Testis (tissue), 3 donors: Measurements from ENCODE around the gene CD164. TPM values are rescaled to one million over a fixed set of nuclear protein-coding genes. Genes with fewer than 3 reads are reported as not detected.

Source experiments
- DNase-seq: peaks from one replicate; pipeline ENCODE4 v3.0.0-alpha.2; 2019
- H3K27ac ChIP-seq, 2 donors: fragments of 200-600 bp; sonication (generic); one replicate each; pipeline ENCODE4 v1.5.1; 2019
- H3K27me3 ChIP-seq: fragments of 200-600 bp; sonication (generic); one replicate; pipeline ENCODE4 v1.5.1; 2019
- H3K36me3 ChIP-seq: fragments of 200-600 bp; sonication (generic); one replicate; pipeline ENCODE4 v1.5.1; 2017; ENCODE audit warnings: low read depth; ENCODE audit errors: missing control alignments
- H3K4me1 ChIP-seq: fragments of 200-600 bp; sonication (generic); one replicate; pipeline ENCODE4 v1.5.1; 2019
- H3K4me3 ChIP-seq, 2 donors: fragments of 200-600 bp; sonication (generic); one replicate each; pipeline ENCODE4 v1.5.1; 2017 to 2019
- H3K9me3 ChIP-seq: fragments of 200-600 bp; sonication (generic); one replicate; pipeline ENCODE4 v1.5.1; 2017
- CTCF ChIP-seq, 3 experiments: fragments of 450-650 bp in 2 of 3; fragments of 200-600 bp in 1 of 3; sonication (generic) in 1 of 3; IDR thresholded peaks; one replicate each; pipeline ENCODE4 v1.5.1; 2016 to 2019; ENCODE audit warnings: antibody characterized with exemption in 3 of 3, mild to moderate bottlenecking in 2 of 3, moderate library complexity in 1 of 3
- POLR2A ChIP-seq: fragments of 450-650 bp; IDR thresholded peaks from one replicate; pipeline ENCODE4 v1.6.1; 2017; ENCODE audit warnings: antibody characterized with exemption, mild to moderate bottlenecking, moderate library complexity
- WGBS, 2 donors: methylation state at CpG; one replicate each; pipeline ENCODE4 v1.1.5; 2018; 5-methylcytosine and 5-hydroxymethylcytosine counted together
- intact Hi-C: fragments of 100-400 bp; cut with DNase I; formaldehyde crosslinking; loops from one replicate; pipeline ENCODE4 v1.15.1; 2023; ENCODE audit warnings: low total_unique reads
- polyA plus RNA-seq: library from polyadenylated mRNA; stranded (reverse); fragments of 350-450 nt; fragmentation: Illumina TruSeq; extraction: RNeasy Lipid Tissue Mini Kit (QIAGEN cat#74804); gene quantifications from one replicate; pipeline ENCODE4 v1.2.3, GENCODE V29; 2014; ENCODE audit warnings: low read depth, low replicate concordance; ENCODE audit not compliant: insufficient read depth
- total RNA-seq, 2 donors: library from RNA; depleted of rRNA; stranded (reverse); fragments of >200 nt; gene quantifications; one replicate each; pipeline ENCODE4 v1.2.3, GENCODE V29; 2016

CD164 gene
- total and polyA plus RNA-seq, 3 donors from 2014 or later: 209 to 232 (median 219) TPM

GRCh38 chr6:109373762-109374161, 8.5 kb downstream of the CD164 start:
- Histone ChIP-seq H3K27me3 (no peaks in the 10 kb centered on the region), H3K4me1 (peaks cover 20% of the 10 kb centered on the region), H3K36me3 (no peaks in the 10 kb centered on the region)

GRCh38 chr6:109373331-109373730, 8.9 kb downstream of the CD164 start:
- no peaks in the 10 kb centered on the region for H3K9me3 ChIP-seq
- TF ChIP-seq CTCF (IDR thresholded peaks at IDR 0.05) (no peak), POLR2A (no peak)
- peaks cover 20% of the 10 kb centered on the region for H3K4me1 ChIP-seq
- 87 to 89% methylated on average over 4 of the region's 4 CpGs for WGBS, 2 donors
- intact Hi-C loops: no loop called here
- no peak for DNase-seq
- no peaks in the 10 kb centered on the region for H3K27me3 ChIP-seq
- H3K27ac ChIP-seq: no peak overlapping the region
- no peak overlapping the region for H3K4me3 ChIP-seq
- H3K36me3 ChIP-seq: no peaks in the 10 kb centered on the region

More at GRCh38 chr6:109373762-109374161, 8.5 kb downstream of the CD164 start:
- no peak for DNase-seq
- WGBS, 2 donors: 91 to 98% methylated on average over 4 of the region's 4 CpGs
- TF ChIP-seq POLR2A (no peak), CTCF (IDR thresholded peaks at IDR 0.05) (no peak)
- H3K4me3 ChIP-seq: no peak overlapping the region
- H3K27ac ChIP-seq: no peak overlapping the region
- H3K9me3 ChIP-seq: no peaks in the 10 kb centered on the region
- intact Hi-C loops: no loop called here

- no peak for DNase-seq
- TF ChIP-seq CTCF (IDR thresholded peaks at IDR 0.05) (no peak), POLR2A (no peak)
- WGBS, 2 donors: 66 to 75% methylated on average over 2 of the region's 2 CpGs
These were observed 10.1 kb downstream of the CD164 start for GRCh38 chr6:109372130-109372529.

GRCh38 chr6:109370792-109371191, 11.5 kb downstream of the CD164 start:
- Histone ChIP-seq H3K27ac (no peak overlapping the region), H3K9me3 (no peaks in the 10 kb centered on the region), H3K4me3 (no peak overlapping the region), H3K4me1 (peaks cover 20% of the 10 kb centered on the region), H3K36me3 (no peaks in the 10 kb centered on the region), H3K27me3 (no peaks in the 10 kb centered on the region)
- no peak for TF ChIP-seq POLR2A
- no peak for TF ChIP-seq CTCF (IDR thresholded peaks at IDR 0.05)
- no peak for DNase-seq
- WGBS, 2 donors: 46 to 62% methylated on average over 3 of the region's 3 CpGs
- intact Hi-C loops: no loop called here

More at GRCh38 chr6:109372130-109372529, 10.1 kb downstream of the CD164 start:
- Histone ChIP-seq H3K27ac (peak overlapping the region in 1 of 2 donors; percentile 4), H3K4me3 (no peak overlapping the region), H3K4me1 (peaks cover 20% of the 10 kb centered on the region), H3K36me3 (no peaks in the 10 kb centered on the region), H3K9me3 (no peaks in the 10 kb centered on the region), H3K27me3 (no peaks in the 10 kb centered on the region)
- intact Hi-C loops: no loop called here

GRCh38 chr6:109370336-109370735, 11.9 kb downstream of the CD164 start:
- DNase-seq: no peak
- Histone ChIP-seq H3K36me3 (no peaks in the 10 kb centered on the region), H3K27ac (peak overlapping the region in 1 of 2 donors; percentile 15), H3K4me1 (peaks cover 20% of the 10 kb centered on the region), H3K27me3 (no peaks in the 10 kb centered on the region), H3K9me3 (no peaks in the 10 kb centered on the region), H3K4me3 (no peak overlapping the region)
- intact Hi-C loops: no loop called here
- no peak for TF ChIP-seq CTCF (IDR thresholded peaks at IDR 0.05)
- no peak for TF ChIP-seq POLR2A
- WGBS, 2 donors: 41 to 43% methylated on average over 1 of the region's 1 CpG
